GM19328 (cell line): Measurements from ENCODE around the gene COLEC11.

Experiments
- ATAC-seq: cut with Tn5 transposase; IDR thresholded peaks from one replicate; pipeline ENCODE4 v1.9.1; 2021; ENCODE audit warnings: mild to moderate bottlenecking, moderate library complexity; ENCODE audit not compliant: unreplicated experiment

The COLEC11 gene

GRCh38 chr2:3636586-3637310 lies 41.8 kb downstream of the COLEC11 start:
- no peak for ATAC-seq

- ATAC-seq = no peak
Observed at GRCh38 chr2:3637311-3637675, 42.4 kb downstream of the COLEC11 start.

- ATAC-seq = no peak
Observed at GRCh38 chr2:3637692-3638455, 43.0 kb downstream of the COLEC11 start.

GRCh38 chr2:3638456-3638810 lies 43.5 kb downstream of the COLEC11 start:
- ATAC-seq = no peak

GRCh38 chr2:3639015-3639630 lies 44.2 kb downstream of the COLEC11 start:
- ATAC-seq = no peak

- no peak for ATAC-seq
Observed at GRCh38 chr2:3639653-3640052, 44.7 kb downstream of the COLEC11 start.

- ATAC-seq = no peak
Observed at GRCh38 chr2:3641181-3641580, 46.3 kb downstream of the COLEC11 start.

GRCh38 chr2:3641841-3642421 lies 47.0 kb downstream of the COLEC11 start:
- no peak for ATAC-seq

GRCh38 chr2:3642521-3643215 lies 47.8 kb downstream of the COLEC11 start:
- ATAC-seq = no peak

- ATAC-seq = no peak
Observed at GRCh38 chr2:3643371-3644245, 48.7 kb downstream of the COLEC11 start.

GRCh38 chr2:3644246-3644525 lies 49.3 kb downstream of the COLEC11 start:
- ATAC-seq = no peak

- ATAC-seq = no peak
Observed at GRCh38 chr2:3644891-3645605, 50.1 kb downstream of the COLEC11 start.

- no peak for ATAC-seq
Observed at GRCh38 chr2:3645745-3646389, 51.0 kb downstream of the COLEC11 start.

GRCh38 chr2:3646446-3646845 lies 51.5 kb downstream of the COLEC11 start:
- no peak for ATAC-seq

- no peak for ATAC-seq
Observed at GRCh38 chr2:3647246-3647645, 52.3 kb downstream of the COLEC11 start.

- no peak for ATAC-seq
Observed at GRCh38 chr2:3647831-3648651, 53.1 kb downstream of the COLEC11 start.

GRCh38 chr2:3648652-3649177 lies 53.8 kb downstream of the COLEC11 start:
- no peak for ATAC-seq

- no peak for ATAC-seq
Observed at GRCh38 chr2:3649581-3649980, 54.7 kb downstream of the COLEC11 start.
